Thyroid gland (tissue), 4 donors: ENCODE data around the gene RPL35A. TPM values are rescaled to one million over a fixed set of nuclear protein-coding genes. Genes with fewer than 3 reads are reported as not detected.
A peak's percentile ranks its signal among the peaks of the same experiment; 100 is the strongest.

Source experiments
- DNase-seq, 2 donors: peaks; one replicate each; pipeline ENCODE4 v3.0.0-alpha.2; 2019
- H3K27ac ChIP-seq, 3 donors: fragments of 200-600 bp; sonication (generic); 1 replicate in 2 of 3; 2 replicates in 1 of 3; pipeline ENCODE4 v1.5.1; 2016 to 2019; ENCODE audit warnings: mild to moderate bottlenecking in 1 of 3, moderate library complexity in 1 of 3
- H3K27me3 ChIP-seq: fragments of 200-600 bp; sonication (generic); one replicate; pipeline ENCODE4 v1.5.1; 2019
- H3K36me3 ChIP-seq, 2 donors: fragments of 200-600 bp; sonication (generic); one replicate each; pipeline ENCODE4 v1.5.1; 2016 to 2019
- H3K4me1 ChIP-seq, 2 donors: fragments of 200-600 bp; sonication (generic); one replicate each; pipeline ENCODE4 v1.5.1; 2017 to 2019
- H3K4me3 ChIP-seq, 3 donors: fragments of 200-600 bp; sonication (generic); replicated peaks in 1 of 3; 1 replicate in 2 of 3; 2 replicates in 1 of 3; pipeline ENCODE4 v1.5.1; 2016; ENCODE audit warnings: mild to moderate bottlenecking in 1 of 3
- H3K9me3 ChIP-seq: fragments of 200-600 bp; sonication (generic); one replicate; pipeline ENCODE4 v1.5.1; 2017
- POLR2A ChIP-seq, 2 donors: fragments of 450-650 bp; IDR thresholded peaks; one replicate each; pipeline ENCODE4 v1.6.1; 2017; ENCODE audit warnings: antibody characterized with exemption in 2 of 2, mild to moderate bottlenecking in 2 of 2, moderate library complexity in 1 of 2
- WGBS, 2 donors: methylation state at CpG; one replicate each; pipeline ENCODE4 v1.1.5; 2017; 5-methylcytosine and 5-hydroxymethylcytosine counted together
- intact Hi-C: fragments of 100-400 bp; cut with DNase I; formaldehyde crosslinking; loops from one replicate; pipeline ENCODE4 v1.15.1; 2023
- total RNA-seq, 4 donors: library from RNA; depleted of rRNA; stranded (reverse); fragments of >200 nt; gene quantifications; one replicate each; pipeline ENCODE4 v1.2.3, GENCODE V29; 2016
- TF ChIP-seq, protein P1 (sequence below), 6 experiments: fragments of 200-600 bp in 3 of 6; fragments of 450-650 bp in 3 of 6; sonication (generic) in 3 of 6; IDR thresholded peaks; one replicate each; pipeline ENCODE4 v1.5.1; 2016 to 2019; ENCODE audit warnings: antibody characterized with exemption in 6 of 6, mild to moderate bottlenecking in 2 of 6, inconsistent platforms in 1 of 6, moderate library complexity in 1 of 6

The RPL35A gene
- total RNA-seq, 4 donors from 2014 or later: 514 to 2,067 (median 704) TPM

DNA sequence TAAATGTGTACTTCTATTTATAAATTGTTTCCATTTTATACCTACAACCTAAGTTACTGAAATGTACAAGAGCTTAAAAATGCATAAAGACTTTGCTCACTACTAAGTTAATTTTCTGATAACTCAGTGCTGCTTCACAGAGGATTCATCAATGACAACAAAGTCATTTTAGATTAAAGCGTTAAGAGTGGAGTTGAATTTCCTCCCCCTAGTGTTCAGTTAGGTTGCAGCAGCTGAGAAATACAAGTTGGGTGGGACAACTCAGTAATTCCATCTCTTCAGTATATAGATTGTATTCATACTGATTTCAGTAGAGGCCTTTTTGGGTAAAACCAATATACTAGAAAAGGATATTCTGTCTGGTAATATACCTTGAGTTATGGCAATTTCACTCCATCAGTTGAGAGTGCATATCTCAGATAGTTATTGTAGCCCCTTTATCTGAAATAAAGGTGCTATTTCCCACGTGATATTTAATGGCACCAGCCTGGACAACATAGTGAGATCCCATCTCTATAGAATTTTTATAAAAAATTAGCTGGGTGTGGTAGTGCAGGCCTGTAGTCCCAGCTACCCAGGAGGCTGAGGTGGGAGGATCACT is 6.9 kb upstream of the RPL35A start:
- TF ChIP-seq POLR2A (IDR thresholded peaks at IDR 0.05): no peak
- TF ChIP-seq, protein P1, sequence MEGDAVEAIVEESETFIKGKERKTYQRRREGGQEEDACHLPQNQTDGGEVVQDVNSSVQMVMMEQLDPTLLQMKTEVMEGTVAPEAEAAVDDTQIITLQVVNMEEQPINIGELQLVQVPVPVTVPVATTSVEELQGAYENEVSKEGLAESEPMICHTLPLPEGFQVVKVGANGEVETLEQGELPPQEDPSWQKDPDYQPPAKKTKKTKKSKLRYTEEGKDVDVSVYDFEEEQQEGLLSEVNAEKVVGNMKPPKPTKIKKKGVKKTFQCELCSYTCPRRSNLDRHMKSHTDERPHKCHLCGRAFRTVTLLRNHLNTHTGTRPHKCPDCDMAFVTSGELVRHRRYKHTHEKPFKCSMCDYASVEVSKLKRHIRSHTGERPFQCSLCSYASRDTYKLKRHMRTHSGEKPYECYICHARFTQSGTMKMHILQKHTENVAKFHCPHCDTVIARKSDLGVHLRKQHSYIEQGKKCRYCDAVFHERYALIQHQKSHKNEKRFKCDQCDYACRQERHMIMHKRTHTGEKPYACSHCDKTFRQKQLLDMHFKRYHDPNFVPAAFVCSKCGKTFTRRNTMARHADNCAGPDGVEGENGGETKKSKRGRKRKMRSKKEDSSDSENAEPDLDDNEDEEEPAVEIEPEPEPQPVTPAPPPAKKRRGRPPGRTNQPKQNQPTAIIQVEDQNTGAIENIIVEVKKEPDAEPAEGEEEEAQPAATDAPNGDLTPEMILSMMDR (IDR thresholded peaks at IDR 0.05): peak in 5 of 6 experiments; percentile 35 to 69 (median 51)
- no peaks in the 10 kb centered on the region for H3K27me3 ChIP-seq
- H3K36me3 ChIP-seq: no peaks in the 10 kb centered on the region
- WGBS, 2 donors: 56 to 66% methylated on average over 2 of the region's 2 CpGs
- no peaks in the 10 kb centered on the region for H3K9me3 ChIP-seq
- no peak overlapping the region for H3K27ac ChIP-seq
- intact Hi-C loops: no loop called here
- no peak for DNase-seq
- no peak overlapping the region for H3K4me3 ChIP-seq
- no peaks in the 10 kb centered on the region for H3K4me1 ChIP-seq

DNA sequence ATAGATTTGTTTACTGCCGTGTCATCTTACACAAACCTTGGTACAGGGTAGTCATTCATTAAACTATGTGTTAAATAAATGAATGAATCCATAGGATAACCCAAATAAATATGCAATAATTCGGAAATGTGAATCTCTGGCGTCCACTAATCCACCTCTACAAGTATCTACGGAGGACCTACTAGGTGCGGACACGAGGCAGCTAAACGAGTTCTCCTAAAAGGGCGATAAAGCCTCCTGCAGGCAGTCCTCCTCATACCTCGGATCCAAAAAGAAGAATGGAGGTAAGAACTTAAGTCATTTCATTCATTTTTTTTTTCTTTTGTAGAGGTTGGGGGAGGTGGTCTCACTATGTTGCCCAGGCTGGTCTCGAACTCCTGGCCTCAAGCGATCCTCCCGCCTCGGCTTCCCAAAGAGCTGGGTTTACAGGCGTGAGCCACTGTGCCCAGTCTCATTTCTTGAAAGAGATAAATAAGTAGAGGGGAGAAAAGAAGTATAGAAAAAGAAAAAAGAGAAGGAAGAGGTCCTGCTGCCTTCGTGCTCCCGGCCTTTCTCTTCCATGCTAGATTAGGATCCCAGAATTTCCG is 706 bp upstream of the RPL35A start:
- H3K27me3 ChIP-seq: no peaks in the 10 kb centered on the region
- no peaks in the 10 kb centered on the region for H3K9me3 ChIP-seq
- intact Hi-C loops: no loop called here
- peak in 1 of 2 donors; percentile 9 for DNase-seq
- peak overlapping the region; percentile 19 to 63 (median 19) for H3K4me3 ChIP-seq
- H3K36me3 ChIP-seq: peaks cover 31 to 32% of the 10 kb centered on the region in 2 donors
- peaks cover 6 to 27% of the 10 kb centered on the region in 2 donors for H3K4me1 ChIP-seq
- 17% methylated on average over 17 of the region's 17 CpGs for WGBS, 2 donors
- peak overlapping the region; percentile 74 to 96 (median 91) for H3K27ac ChIP-seq
- TF ChIP-seq POLR2A (IDR thresholded peaks at IDR 0.05): no peak
- TF ChIP-seq, protein P1 (IDR thresholded peaks at IDR 0.05): no peak

DNA sequence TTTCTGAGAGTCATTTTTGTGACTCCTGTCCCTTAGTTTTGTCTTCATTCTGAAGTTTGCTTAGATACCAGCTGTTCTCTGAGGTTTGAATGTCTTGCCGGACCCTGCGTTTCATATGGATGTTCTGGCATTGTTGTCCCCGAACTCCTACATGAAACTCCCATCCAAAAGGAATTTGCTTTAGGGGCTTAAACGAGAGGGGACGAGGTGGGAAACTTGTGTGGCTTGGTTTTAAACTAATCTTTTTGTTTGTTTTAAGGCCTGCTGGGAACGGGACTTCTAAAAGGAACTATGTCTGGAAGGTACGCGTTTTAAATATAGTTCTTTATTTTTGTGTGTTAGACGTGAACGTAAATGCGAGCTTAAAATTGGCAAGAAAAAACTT is 679 bp downstream of the RPL35A start:
- no peak for DNase-seq
- peaks cover 6 to 27% of the 10 kb centered on the region in 2 donors for H3K4me1 ChIP-seq
- H3K27me3 ChIP-seq: no peaks in the 10 kb centered on the region
- peak overlapping the region; percentile 74 to 96 (median 91) for H3K27ac ChIP-seq
- 1 to 3% methylated on average over 11 of the region's 11 CpGs for WGBS, 2 donors
- H3K36me3 ChIP-seq: peaks cover 45% of the 10 kb centered on the region in 2 donors
- H3K4me3 ChIP-seq: peak overlapping the region; percentile 56 to 76 (median 63)
- intact Hi-C loops: no loop called here
- TF ChIP-seq POLR2A (IDR thresholded peaks at IDR 0.05): no peak
- TF ChIP-seq, protein P1 (IDR thresholded peaks at IDR 0.05): no peak
- no peaks in the 10 kb centered on the region for H3K9me3 ChIP-seq

DNA sequence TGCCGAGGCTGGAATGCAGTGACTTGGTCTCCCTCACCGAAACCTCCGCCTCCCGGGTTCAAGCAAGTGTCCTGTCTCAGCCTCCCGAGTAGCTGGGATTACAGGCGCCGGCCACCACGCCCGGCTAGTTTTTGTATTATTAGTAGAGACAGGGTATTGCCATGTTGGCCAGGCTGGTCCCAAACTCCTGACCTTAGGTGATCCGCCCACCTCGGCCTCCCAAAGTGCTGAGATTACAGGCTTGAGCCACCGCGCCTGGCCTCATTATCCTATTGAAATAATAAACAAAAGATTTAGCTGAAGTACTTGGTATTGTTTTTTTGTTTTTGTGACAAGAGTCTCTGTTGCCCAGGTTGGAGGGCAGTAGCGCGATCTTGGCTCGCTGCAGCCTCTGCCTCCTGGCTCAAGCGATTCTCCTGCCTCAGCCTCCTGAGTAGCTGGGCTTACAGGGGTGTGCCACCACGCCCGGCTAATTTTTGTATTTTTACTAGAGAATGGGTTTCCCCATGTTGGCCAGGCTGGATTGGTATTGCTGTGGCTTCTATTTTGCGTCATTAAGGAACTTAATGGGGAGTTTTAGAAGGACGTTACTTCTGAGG is 1.5 kb downstream of the RPL35A start:
- TF ChIP-seq, protein P1 (IDR thresholded peaks at IDR 0.05): no peak
- TF ChIP-seq POLR2A (IDR thresholded peaks at IDR 0.05): no peak
- Histone ChIP-seq H3K4me1 (peaks cover 6 to 27% of the 10 kb centered on the region in 2 donors), H3K9me3 (no peaks in the 10 kb centered on the region), H3K27ac (no peak overlapping the region), H3K4me3 (peak overlapping the region in 1 of 3 donors; percentile 63), H3K27me3 (no peaks in the 10 kb centered on the region), H3K36me3 (peaks cover 48 to 54% of the 10 kb centered on the region in 2 donors)
- whole genome bisulfite sequencing, 2 donors: 86 to 90% methylated on average over 21 of the region's 21 CpGs
- no peak for DNase-seq
- intact Hi-C loops: no loop called here

DNA sequence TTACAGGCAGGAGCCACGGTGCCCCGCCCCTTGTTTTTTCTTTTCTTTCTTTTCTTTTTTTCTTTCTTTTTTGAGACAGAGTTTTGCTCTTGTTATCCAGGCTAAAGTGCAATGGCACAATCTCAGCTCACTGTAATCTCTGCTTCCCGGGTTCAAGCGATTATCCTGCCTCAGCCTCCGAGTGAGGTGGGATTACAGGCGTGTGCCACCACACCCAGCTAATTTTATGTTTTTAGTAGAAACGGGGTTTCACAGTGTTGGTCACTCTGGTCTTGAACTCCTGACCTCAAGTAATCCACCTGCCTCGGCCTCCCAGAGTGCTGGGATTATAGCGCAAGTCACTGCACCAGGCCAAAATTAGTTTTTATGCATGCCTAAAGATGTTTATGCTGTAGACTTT is 2.5 kb downstream of the RPL35A start:
- peaks cover 52 to 55% of the 10 kb centered on the region in 2 donors for H3K36me3 ChIP-seq
- no peak for DNase-seq
- 91% methylated on average over 9 of the region's 9 CpGs for WGBS, 2 donors
- H3K4me3 ChIP-seq: no peak overlapping the region
- intact Hi-C loops: no loop called here
- H3K27me3 ChIP-seq: no peaks in the 10 kb centered on the region
- TF ChIP-seq, protein P1 (IDR thresholded peaks at IDR 0.05): no peak
- no peak for TF ChIP-seq POLR2A (IDR thresholded peaks at IDR 0.05)
- peaks cover 6 to 27% of the 10 kb centered on the region in 2 donors for H3K4me1 ChIP-seq
- H3K9me3 ChIP-seq: no peaks in the 10 kb centered on the region
- no peak overlapping the region for H3K27ac ChIP-seq
